T-helper 2 cell treated with Interferon-gamma antibody and Interleukin-4, amounts not matched to agents 100 ng/mL and 5 ng/mL, for 36 hours (primary cell): ENCODE measurements around the gene PARP8. TPM values are rescaled to one million over a fixed set of nuclear protein-coding genes. Genes with fewer than 3 reads are reported as not detected.

Experiments
- total RNA-seq: library from RNA; stranded (reverse); gene quantifications from 2 replicates; pipeline ENCODE4 v1.2.3, GENCODE V29; 2022

PARP8 gene
- total RNA-seq, 1 donor from 2014 or later, result 62.9 TPM

Other genes with a start within 250 kb of the PARP8 start
- gene EMB, start 225.3 kb upstream of the PARP8 start, total RNA-seq, result 131 and 138 TPM in 2 replicates